Lung microvascular endothelial cell (primary cell): Measurements from ENCODE around the gene PLCXD3. TPM values are rescaled to one million over a fixed set of nuclear protein-coding genes. Genes with fewer than 3 reads are reported as not detected.

Source experiments
- DNase-seq, 2 donors: peaks; one replicate each; pipeline versions ENCODE4 v3.0.0 to v3.0.0-alpha.2; 2010; ENCODE audit warnings: low read depth in 2 of 2
- total RNA-seq: library from RNA; depleted of rRNA; stranded (reverse); fragments of >200 nt; gene quantifications from 2 replicates; pipeline ENCODE4 v1.2.1, GENCODE V29; 2014

Gene PLCXD3
- total RNA-seq, 1 donor from 2014 or later: 0.20 TPM

- DNase-seq: peak in 1 of 2 donors; percentile 52
Observed at GRCh38 chr5:41415242-41415641, 95.2 kb downstream of the PLCXD3 start.

GRCh38 chr5:41414598-41414997 lies 95.8 kb downstream of the PLCXD3 start:
- peak; percentile 80 to 96 for DNase-seq

GRCh38 chr5:41413074-41413473 lies 97.3 kb downstream of the PLCXD3 start:
- DNase-seq: peak in 1 of 2 donors; percentile 31

- no peak for DNase-seq
Observed at GRCh38 chr5:41412496-41412895, 97.9 kb downstream of the PLCXD3 start.

GRCh38 chr5:41410737-41411136 lies 99.7 kb downstream of the PLCXD3 start:
- no peak for DNase-seq

- DNase-seq: no peak
Observed at GRCh38 chr5:41410307-41410706, 100.1 kb downstream of the PLCXD3 start.

GRCh38 chr5:41408676-41409443 lies 101.5 kb downstream of the PLCXD3 start:
- DNase-seq: peak in 1 of 2 donors; percentile 22

- no peak for DNase-seq
Observed at GRCh38 chr5:41406936-41407335, 103.5 kb downstream of the PLCXD3 start.

GRCh38 chr5:41406424-41406823 lies 104.0 kb downstream of the PLCXD3 start:
- DNase-seq: no peak

- DNase-seq: no peak
Observed at GRCh38 chr5:41404757-41405156, 105.6 kb downstream of the PLCXD3 start.

GRCh38 chr5:41403846-41404245 lies 106.6 kb downstream of the PLCXD3 start:
- DNase-seq: no peak

GRCh38 chr5:41402845-41403244 lies 107.6 kb downstream of the PLCXD3 start:
- DNase-seq: no peak

GRCh38 chr5:41399839-41400238 lies 110.6 kb downstream of the PLCXD3 start:
- DNase-seq: no peak

GRCh38 chr5:41392016-41392415 lies 118.4 kb downstream of the PLCXD3 start:
- no peak for DNase-seq

GRCh38 chr5:41374631-41375030 lies 135.8 kb downstream of the PLCXD3 start:
- DNase-seq: no peak

- no peak for DNase-seq
Observed at GRCh38 chr5:41373230-41373629, 137.2 kb downstream of the PLCXD3 start.

GRCh38 chr5:41371738-41372137 lies 138.7 kb downstream of the PLCXD3 start:
- DNase-seq: peak in 1 of 2 donors; percentile 4

GRCh38 chr5:41370482-41370881 lies 139.9 kb downstream of the PLCXD3 start:
- DNase-seq: no peak

- no peak for DNase-seq
Observed at GRCh38 chr5:41369799-41370198, 140.6 kb downstream of the PLCXD3 start.

GRCh38 chr5:41368158-41368557 lies 142.2 kb downstream of the PLCXD3 start:
- DNase-seq: peak in 1 of 2 donors; percentile 50

GRCh38 chr5:41365369-41365768 lies 145.0 kb downstream of the PLCXD3 start:
- no peak for DNase-seq

- DNase-seq: no peak
Observed at GRCh38 chr5:41364346-41364745, 146.1 kb downstream of the PLCXD3 start.

GRCh38 chr5:41363343-41363986 lies 146.9 kb downstream of the PLCXD3 start:
- DNase-seq: no peak
